ENCODE data around the gene GRN. TPM values are rescaled to one million over a fixed set of nuclear protein-coding genes. Genes with fewer than 3 reads are reported as not detected.

The GRN gene
- total and polyA plus RNA-seq, 2 of the 13 experiments (the other 11 are each of a cell fraction or from before 2014, with no cell fraction given) = 86.6 to 143 TPM

GRCh38 chr17:44345454-44346026, 438 bp downstream of the GRN start (continued):
- no peak; the same call in 1 of the 2 replicates for TF ChIP-seq THAP8 (CRISPR knock-in tag; IDR thresholded peaks at IDR 0.05; ENCODE audit: borderline replicate concordance)
- TF ChIP-seq ZNF644 (CRISPR knock-in tag; IDR thresholded peaks at IDR 0.05; ENCODE audit: low read depth) = no peak
- TF ChIP-seq E2F1 (CRISPR knock-in tag; IDR thresholded peaks at IDR 0.05) = no peak
- no peak for TF ChIP-seq MYPOP (CRISPR knock-in tag; IDR thresholded peaks at IDR 0.05)
- no peak for TF ChIP-seq TOE1 (CRISPR knock-in tag; IDR thresholded peaks at IDR 0.05)
- peak; percentile 52; the same call in 1 of the 2 replicates for TF ChIP-seq UBTF (CRISPR knock-in tag; IDR thresholded peaks at IDR 0.05)
- no peak for TF ChIP-seq THYN1 (CRISPR knock-in tag; IDR thresholded peaks at IDR 0.05; ENCODE audit: borderline replicate concordance, low read depth)
- peak; percentile 63 for TF ChIP-seq ZBTB7B (CRISPR knock-in tag; IDR thresholded peaks at IDR 0.05)
- TF ChIP-seq ZNF7 (CRISPR knock-in tag; IDR thresholded peaks at IDR 0.05) = no peak
- peak; percentile 99 for TF ChIP-seq ETV6 (CRISPR knock-in tag; conservative IDR thresholded peaks at IDR 0.05)
- TF ChIP-seq RBAK (CRISPR knock-in tag; IDR thresholded peaks at IDR 0.05) = no peak; the same call in 1 of the 2 replicates
- TF ChIP-seq ZNF83 (CRISPR knock-in tag; IDR thresholded peaks at IDR 0.05; ENCODE audit: borderline replicate concordance) = 0 out of 2 replicates have a peak, but pooled peaks have one; percentile 63
- no peak for TF ChIP-seq NFIC (IDR thresholded peaks at IDR 0.05; ENCODE audit: low read length)
- TF ChIP-seq CHD4 (IDR thresholded peaks at IDR 0.05; ENCODE audit: borderline replicate concordance, low read length) = no peak
- TF ChIP-seq AHR (CRISPR knock-in tag; IDR thresholded peaks at IDR 0.05) = no peak
- no peak; the same call in 1 of the 2 replicates for TF ChIP-seq KAT7 (CRISPR knock-in tag; IDR thresholded peaks at IDR 0.05; ENCODE audit: borderline replicate concordance)
- TF ChIP-seq ZNF687 (CRISPR knock-in tag; IDR thresholded peaks at IDR 0.05) = peak; percentile 58; the same call in 1 of the 2 replicates
- no peak for TF ChIP-seq FOXJ3 (CRISPR knock-in tag; IDR thresholded peaks at IDR 0.05; ENCODE audit: borderline replicate concordance)
